ENCODE data around the gene CDK14. TPM values are rescaled to one million over a fixed set of nuclear protein-coding genes. Genes with fewer than 3 reads are reported as not detected.

Gene CDK14
- total RNA-seq, 1 donor: 41.0 TPM

- TF ChIP-seq CTCF (IDR thresholded peaks at IDR 0.05; ENCODE audit: insufficient read depth, low read depth, low read length): no peak
Measured at GRCh38 chr7:90939666-90940065, 343.5 kb downstream of the CDK14 start.

GRCh38 chr7:90944021-90944420 is 347.9 kb downstream of the CDK14 start:
- no peak for TF ChIP-seq CTCF (IDR thresholded peaks at IDR 0.05; ENCODE audit: insufficient read depth, low read depth, low read length)
- no peak overlapping the region for H3K4me3 ChIP-seq (ENCODE audit: low read depth, low read length)
- no peak for DNase-seq (ENCODE audit: low read depth)

More at GRCh38 chr7:90939666-90940065, 343.5 kb downstream of the CDK14 start:
- no peak for DNase-seq (ENCODE audit: low read depth)
- no peak overlapping the region for H3K4me3 ChIP-seq (ENCODE audit: low read depth, low read length)

GRCh38 chr7:90945104-90945787 is 349.1 kb downstream of the CDK14 start:
- no peak for TF ChIP-seq CTCF (IDR thresholded peaks at IDR 0.05; ENCODE audit: insufficient read depth, low read depth, low read length)
- no peak overlapping the region for H3K4me3 ChIP-seq (ENCODE audit: low read depth, low read length)
- DNase-seq (ENCODE audit: low read depth): peak; percentile 20

GRCh38 chr7:90946730-90947501 is 350.8 kb downstream of the CDK14 start:
- TF ChIP-seq CTCF (IDR thresholded peaks at IDR 0.05; ENCODE audit: insufficient read depth, low read depth, low read length): no peak
- DNase-seq (ENCODE audit: low read depth): no peak
- H3K4me3 ChIP-seq (ENCODE audit: low read depth, low read length): no peak overlapping the region

GRCh38 chr7:90948085-90948484 is 352.0 kb downstream of the CDK14 start:
- H3K4me3 ChIP-seq (ENCODE audit: low read depth, low read length): no peak overlapping the region
- TF ChIP-seq CTCF (IDR thresholded peaks at IDR 0.05; ENCODE audit: insufficient read depth, low read depth, low read length): no peak
- DNase-seq (ENCODE audit: low read depth): no peak

- no peak for DNase-seq (ENCODE audit: low read depth)
- H3K4me3 ChIP-seq (ENCODE audit: low read depth, low read length): no peak overlapping the region
- no peak for TF ChIP-seq CTCF (IDR thresholded peaks at IDR 0.05; ENCODE audit: insufficient read depth, low read depth, low read length)
Measured at GRCh38 chr7:90951229-90951628, 355.1 kb downstream of the CDK14 start.
